Loucy (cell line): ENCODE data around the gene SGIP1.

Source experiments
- H2AFZ ChIP-seq: fragments of 200-600 bp; sonication (generic); 2 replicates; pipeline ENCODE4 v1.6.0; 2016; ENCODE audit warnings: antibody characterized with exemption, mild to moderate bottlenecking, low read length, moderate library complexity
- H3F3A ChIP-seq: fragments of 200-600 bp; 2 replicates; pipeline ENCODE4 v1.6.0; 2016; ENCODE audit warnings: antibody characterized with exemption, low read depth, mild to moderate bottlenecking
- H3K27me3 ChIP-seq: fragments of 200-600 bp; sonication (generic); 2 replicates; pipeline ENCODE4 v1.6.1; 2014; ENCODE audit warnings: low read length, mild to moderate bottlenecking; ENCODE audit not compliant: insufficient read depth, poor library complexity, severe bottlenecking
- H3K36me3 ChIP-seq: fragments of 200-600 bp; sonication (generic); 2 replicates; pipeline ENCODE4 v1.6.1; 2016; ENCODE audit warnings: low read length; ENCODE audit not compliant: insufficient read depth
- H3K4me1 ChIP-seq: fragments of 200-600 bp; sonication (generic); 2 replicates; pipeline ENCODE4 v1.5.1; 2014; ENCODE audit warnings: low read length, mild to moderate bottlenecking; ENCODE audit not compliant: insufficient read depth, poor library complexity, severe bottlenecking
- H3K4me2 ChIP-seq: fragments of 200-600 bp; sonication (generic); 2 replicates; pipeline ENCODE4 v1.6.0; 2014; ENCODE audit warnings: antibody characterized with exemption, low read length, low read depth, mild to moderate bottlenecking; ENCODE audit not compliant: poor library complexity, severe bottlenecking
- H3K4me3 ChIP-seq: fragments of 200-600 bp; sonication (generic); 2 replicates; pipeline ENCODE4 v1.5.1; 2014; ENCODE audit warnings: low read length, mild to moderate bottlenecking, mixed read lengths; ENCODE audit not compliant: poor library complexity, severe bottlenecking
- H3K79me2 ChIP-seq: fragments of 200-600 bp; sonication (generic); 2 replicates; pipeline ENCODE4 v1.6.1; 2014; ENCODE audit warnings: low read length; ENCODE audit not compliant: insufficient read depth
- H3K9ac ChIP-seq: fragments of 200-600 bp; sonication (generic); 2 replicates; pipeline ENCODE4 v1.6.0; 2014; ENCODE audit warnings: mild to moderate bottlenecking, low read depth, low read length, moderate library complexity; ENCODE audit not compliant: poor library complexity, severe bottlenecking
- H3K9me2 ChIP-seq: fragments of 200-600 bp; sonication (generic); replicated peaks from 2 replicates; pipeline ENCODE4 v1.6.1; 2016; ENCODE audit warnings: low read depth, low read length, mixed read lengths
- H3K9me3 ChIP-seq: fragments of 200-600 bp; sonication (generic); 2 replicates; pipeline ENCODE4 v1.6.1; 2014; ENCODE audit warnings: mild to moderate bottlenecking, antibody characterized with exemption, low read length, low read depth; ENCODE audit not compliant: insufficient read depth
- H4K20me1 ChIP-seq: fragments of 200-600 bp; sonication (generic); 2 replicates; pipeline ENCODE4 v1.6.0; 2014; ENCODE audit warnings: antibody characterized with exemption, low read length, mild to moderate bottlenecking; ENCODE audit not compliant: insufficient read depth, poor library complexity, severe bottlenecking
- EZH2phosphoT487 ChIP-seq: fragments of 200-600 bp; IDR thresholded peaks from 2 replicates; pipeline ENCODE4 v1.6.1; 2018; ENCODE audit warnings: antibody characterized with exemption, mild to moderate bottlenecking, moderate library complexity, borderline replicate concordance
- TF ChIP-seq, protein P1 (sequence below): fragments of 200-600 bp; sonication (generic); conservative IDR thresholded peaks from 2 replicates; pipeline ENCODE4 v1.5.1; 2014; ENCODE audit warnings: mild to moderate bottlenecking, antibody characterized with exemption, low read length

Gene SGIP1

DNA sequence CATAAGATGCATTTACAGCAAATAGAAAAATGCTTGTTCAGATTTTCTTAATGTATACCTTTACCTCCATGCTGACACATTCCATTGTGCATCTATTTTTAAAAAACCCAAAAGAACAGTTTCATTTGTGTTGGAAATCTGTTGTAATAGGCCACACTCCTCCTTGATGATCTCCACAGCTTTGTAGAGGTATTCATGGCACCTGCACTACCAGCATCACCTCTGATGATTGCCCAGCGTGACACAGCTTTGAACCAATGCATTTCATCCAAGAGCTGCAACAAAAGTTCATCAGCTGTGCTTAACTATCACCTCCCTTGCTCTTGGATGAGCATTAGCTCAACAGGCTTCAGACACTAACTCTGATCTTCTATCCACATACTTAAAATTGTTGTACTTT lies 226.6 kb downstream of the SGIP1 start:
- TF ChIP-seq, protein P1, sequence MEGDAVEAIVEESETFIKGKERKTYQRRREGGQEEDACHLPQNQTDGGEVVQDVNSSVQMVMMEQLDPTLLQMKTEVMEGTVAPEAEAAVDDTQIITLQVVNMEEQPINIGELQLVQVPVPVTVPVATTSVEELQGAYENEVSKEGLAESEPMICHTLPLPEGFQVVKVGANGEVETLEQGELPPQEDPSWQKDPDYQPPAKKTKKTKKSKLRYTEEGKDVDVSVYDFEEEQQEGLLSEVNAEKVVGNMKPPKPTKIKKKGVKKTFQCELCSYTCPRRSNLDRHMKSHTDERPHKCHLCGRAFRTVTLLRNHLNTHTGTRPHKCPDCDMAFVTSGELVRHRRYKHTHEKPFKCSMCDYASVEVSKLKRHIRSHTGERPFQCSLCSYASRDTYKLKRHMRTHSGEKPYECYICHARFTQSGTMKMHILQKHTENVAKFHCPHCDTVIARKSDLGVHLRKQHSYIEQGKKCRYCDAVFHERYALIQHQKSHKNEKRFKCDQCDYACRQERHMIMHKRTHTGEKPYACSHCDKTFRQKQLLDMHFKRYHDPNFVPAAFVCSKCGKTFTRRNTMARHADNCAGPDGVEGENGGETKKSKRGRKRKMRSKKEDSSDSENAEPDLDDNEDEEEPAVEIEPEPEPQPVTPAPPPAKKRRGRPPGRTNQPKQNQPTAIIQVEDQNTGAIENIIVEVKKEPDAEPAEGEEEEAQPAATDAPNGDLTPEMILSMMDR, result no peak
- TF ChIP-seq EZH2phosphoT487, result no peak
- Histone ChIP-seq H3F3A (no peaks in the 10 kb centered on the region), H3K4me2 (no peak overlapping the region), H2AFZ (0 out of 2 replicates have a peak overlapping the region, but pooled peaks have one; percentile 13), H3K36me3 (no peaks in the 10 kb centered on the region), H3K9ac (no peak overlapping the region), H3K27me3 (no peaks in the 10 kb centered on the region), H3K9me2 (no peaks in the 10 kb centered on the region), H3K9me3 (no peaks in the 10 kb centered on the region), H4K20me1 (no peaks in the 10 kb centered on the region), H3K79me2 (no peaks in the 10 kb centered on the region), H3K4me1 (peaks cover 15% of the 10 kb centered on the region), H3K4me3 (no peak overlapping the region)

DNA sequence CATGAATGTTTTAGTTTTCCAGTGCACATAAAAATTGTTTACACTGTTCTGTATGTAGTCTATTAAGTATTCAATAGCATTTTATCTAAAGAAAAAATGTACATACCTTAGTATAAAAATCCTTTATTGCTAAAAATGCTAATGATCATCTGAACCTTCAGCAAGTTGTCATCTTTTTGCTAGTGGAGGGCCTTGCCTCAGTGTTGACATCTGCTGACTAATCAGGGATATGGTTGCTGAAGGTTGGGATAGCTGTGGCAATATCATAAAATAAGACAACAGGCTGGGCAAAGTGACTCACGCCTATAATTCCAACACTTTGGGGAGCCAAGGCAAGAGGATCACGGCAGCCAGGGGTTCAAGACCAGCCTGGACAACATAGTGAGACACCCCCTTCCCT lies 227.3 kb downstream of the SGIP1 start:
- Histone ChIP-seq H3K36me3 (no peaks in the 10 kb centered on the region), H3F3A (no peaks in the 10 kb centered on the region), H2AFZ (0 out of 2 replicates have a peak overlapping the region, but pooled peaks have one; percentile 13), H3K4me3 (no peak overlapping the region), H4K20me1 (no peaks in the 10 kb centered on the region), H3K4me2 (no peak overlapping the region), H3K9me3 (no peaks in the 10 kb centered on the region), H3K27me3 (no peaks in the 10 kb centered on the region), H3K4me1 (peaks cover 15% of the 10 kb centered on the region), H3K9me2 (no peaks in the 10 kb centered on the region), H3K9ac (no peak overlapping the region), H3K79me2 (no peaks in the 10 kb centered on the region)
- TF ChIP-seq EZH2phosphoT487, result no peak
- TF ChIP-seq, protein P1, result peak; percentile 45; the same call in 1 of the 2 replicates

DNA sequence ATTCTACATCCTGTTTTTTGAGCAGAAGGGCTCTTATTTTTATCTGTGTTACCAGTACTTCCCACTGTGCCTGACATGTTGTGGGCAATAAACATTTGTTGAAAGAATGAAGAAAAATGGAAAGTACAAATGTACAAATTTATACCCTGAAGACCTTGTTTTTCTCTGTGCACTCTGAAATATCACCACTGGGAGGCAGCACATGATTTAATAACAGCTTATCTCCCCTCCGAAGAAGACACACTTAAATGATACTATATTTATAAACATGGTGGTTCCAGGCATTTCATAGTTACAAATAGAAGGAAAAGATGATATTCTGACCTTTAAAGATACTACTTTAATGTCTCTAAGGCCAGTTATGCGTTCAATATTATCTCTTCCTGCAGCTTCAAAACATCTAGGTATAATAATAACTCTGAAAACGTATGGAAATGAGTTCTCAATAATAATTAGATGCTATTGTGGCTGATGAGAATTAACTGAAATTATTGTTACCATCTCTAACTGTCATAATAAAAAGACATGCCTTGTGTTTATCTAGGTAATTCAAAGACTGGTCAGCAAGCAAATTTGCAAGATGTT lies 231.1 kb downstream of the SGIP1 start:
- Histone ChIP-seq H3K79me2 (no peaks in the 10 kb centered on the region), H3K27me3 (no peaks in the 10 kb centered on the region), H3K4me1 (peaks cover 19% of the 10 kb centered on the region), H4K20me1 (no peaks in the 10 kb centered on the region), H2AFZ (0 out of 2 replicates have a peak overlapping the region, but pooled peaks have one; percentile 23), H3F3A (no peaks in the 10 kb centered on the region; the same call in 1 of the 2 replicates), H3K4me2 (no peak overlapping the region), H3K36me3 (no peaks in the 10 kb centered on the region), H3K9me3 (no peaks in the 10 kb centered on the region), H3K9me2 (no peaks in the 10 kb centered on the region), H3K4me3 (no peak overlapping the region), H3K9ac (no peak overlapping the region)
- TF ChIP-seq EZH2phosphoT487, result no peak
- TF ChIP-seq, protein P1, result peak; percentile 96
